GM18519 (cell line): ENCODE results near the gene MEX3D.
"Not testable (repeated sequence)": the region's sequence is repeated elsewhere in the genome, so short reads cannot be mapped to it uniquely, and the experiment has no call there.

Experiments
- ATAC-seq: cut with Tn5 transposase; IDR thresholded peaks from one replicate; pipeline ENCODE4 v1.9.1; 2021; ENCODE audit warnings: mild to moderate bottlenecking, moderate library complexity; ENCODE audit not compliant: unreplicated experiment, low FRiP score

Gene MEX3D

DNA sequence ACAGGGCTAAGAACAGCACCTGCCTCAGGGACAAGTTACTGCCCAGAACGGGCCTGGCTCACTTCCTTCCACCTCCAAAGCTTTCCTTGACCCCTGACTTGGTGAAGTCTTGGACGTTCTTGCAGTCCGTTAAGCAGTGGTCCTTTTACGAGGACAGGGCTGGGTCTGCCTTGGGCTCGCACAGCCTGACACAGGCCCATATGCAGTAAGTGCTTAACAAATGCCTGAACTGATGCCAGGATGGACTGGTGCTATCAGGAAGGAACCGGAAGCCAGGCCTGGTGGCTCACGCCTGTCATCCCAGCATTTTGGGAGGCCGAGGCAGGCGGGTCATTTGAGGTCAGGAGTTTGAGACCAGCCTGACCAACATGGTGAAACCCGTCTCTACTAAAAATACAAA is 46.1 kb downstream of the MEX3D start:
- ATAC-seq: no peak

DNA sequence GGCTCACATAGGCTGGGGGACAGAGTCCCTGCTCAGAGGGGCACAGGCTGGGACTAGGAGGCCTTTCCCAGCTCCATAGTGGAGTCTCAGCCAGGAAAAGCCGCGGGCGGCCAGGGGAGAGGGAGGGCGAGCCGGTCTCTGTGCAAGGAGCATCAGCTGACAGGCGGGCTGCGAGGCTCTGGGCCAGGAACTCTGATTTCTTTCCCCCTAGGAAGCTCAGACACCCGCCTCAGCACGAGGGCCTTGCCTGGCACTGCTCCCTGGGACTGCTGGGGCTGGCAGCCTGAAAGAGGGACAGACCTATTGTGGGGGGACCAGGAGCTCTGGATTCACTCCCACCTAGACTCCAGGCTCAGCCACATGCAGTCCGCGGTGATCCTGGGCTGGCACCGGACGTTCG is 46.5 kb downstream of the MEX3D start:
- no peak for ATAC-seq

DNA sequence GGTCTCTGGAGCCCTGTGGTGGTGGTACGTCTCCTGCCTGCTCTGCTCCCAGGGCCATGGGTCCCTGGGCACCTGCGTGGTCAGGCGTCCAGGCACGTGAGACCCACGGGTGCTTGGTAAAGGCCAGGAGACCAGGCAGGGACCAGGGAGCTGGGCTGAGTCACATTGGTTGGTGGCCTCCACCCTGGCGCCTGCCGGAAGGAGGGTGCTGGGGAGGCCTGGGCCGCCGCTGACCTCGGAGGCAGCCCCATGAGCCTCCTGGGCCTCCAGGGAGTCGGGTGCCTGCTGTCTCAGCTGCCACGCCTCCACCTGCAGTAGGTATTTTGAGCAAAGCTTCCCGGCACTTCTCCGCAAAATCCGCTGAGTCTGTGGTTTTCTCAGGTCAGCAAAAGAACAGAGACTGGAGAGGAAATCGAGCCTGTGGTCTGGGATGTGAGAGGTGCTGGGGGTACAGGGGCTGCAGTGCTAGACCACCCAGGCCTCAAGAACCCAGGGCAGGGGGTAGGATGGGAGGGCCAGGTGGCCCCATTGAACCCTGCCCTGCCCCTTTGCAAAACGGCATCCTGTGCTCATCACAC is 47.8 kb downstream of the MEX3D start:
- no peak for ATAC-seq

DNA sequence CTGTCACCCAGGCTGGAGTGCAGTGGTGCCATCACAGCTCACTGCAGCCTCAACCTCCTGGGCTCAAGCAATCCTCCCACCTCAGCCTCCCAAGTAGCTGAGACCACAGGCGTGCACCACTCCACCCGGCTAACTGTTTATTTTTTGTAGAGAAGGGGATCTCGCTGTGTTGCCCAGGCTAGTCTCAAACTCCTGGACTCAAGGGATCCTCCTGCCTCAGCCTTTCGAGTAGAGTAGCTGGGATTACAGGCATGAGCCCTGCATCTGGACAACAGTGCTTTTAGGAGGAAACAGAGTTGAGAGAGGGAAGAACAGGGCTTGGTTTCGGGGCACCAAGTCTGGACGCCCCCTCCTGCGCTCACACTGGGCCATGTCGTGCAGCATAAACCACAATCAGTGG is 48.3 kb downstream of the MEX3D start:
- ATAC-seq: not testable (repeated sequence)

DNA sequence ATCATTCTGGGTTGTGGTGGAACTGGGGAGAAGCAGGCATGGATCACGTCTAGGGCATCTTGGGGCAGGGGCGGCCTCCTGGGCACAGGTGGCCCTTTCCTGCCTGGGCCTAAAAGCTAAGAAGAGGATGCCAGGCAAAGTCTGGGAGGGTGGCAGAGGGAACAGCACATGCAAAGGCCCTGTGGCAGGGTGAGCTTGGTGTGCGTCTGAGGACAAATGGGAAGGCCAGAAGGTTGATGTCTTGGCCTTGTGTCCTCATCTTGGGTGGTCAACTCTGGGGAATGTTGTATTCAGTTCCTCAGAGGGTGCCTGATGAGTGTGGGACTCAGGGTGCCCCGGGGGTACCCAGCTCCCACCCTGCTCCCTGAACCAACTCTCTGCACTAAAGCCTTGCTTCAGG is 49.7 kb downstream of the MEX3D start:
- no peak for ATAC-seq

DNA sequence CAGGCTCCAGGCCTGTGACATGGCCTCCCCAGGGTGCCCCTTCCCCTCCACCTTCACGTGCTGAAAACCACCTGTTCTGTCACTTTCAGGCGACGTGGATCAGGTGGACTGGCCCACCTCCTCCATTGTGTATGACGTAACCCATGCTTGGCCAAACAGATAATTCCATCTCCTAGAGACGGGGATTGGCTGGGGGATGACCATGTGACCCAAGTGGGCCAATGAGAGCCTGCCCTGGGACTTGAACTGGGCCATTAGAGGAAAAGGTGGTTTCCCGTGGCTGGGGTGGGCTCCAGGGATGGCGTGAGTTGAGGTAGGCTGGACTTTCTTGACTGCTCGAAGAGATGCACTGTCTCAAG is 51.8 kb downstream of the MEX3D start:
- ATAC-seq: no peak

DNA sequence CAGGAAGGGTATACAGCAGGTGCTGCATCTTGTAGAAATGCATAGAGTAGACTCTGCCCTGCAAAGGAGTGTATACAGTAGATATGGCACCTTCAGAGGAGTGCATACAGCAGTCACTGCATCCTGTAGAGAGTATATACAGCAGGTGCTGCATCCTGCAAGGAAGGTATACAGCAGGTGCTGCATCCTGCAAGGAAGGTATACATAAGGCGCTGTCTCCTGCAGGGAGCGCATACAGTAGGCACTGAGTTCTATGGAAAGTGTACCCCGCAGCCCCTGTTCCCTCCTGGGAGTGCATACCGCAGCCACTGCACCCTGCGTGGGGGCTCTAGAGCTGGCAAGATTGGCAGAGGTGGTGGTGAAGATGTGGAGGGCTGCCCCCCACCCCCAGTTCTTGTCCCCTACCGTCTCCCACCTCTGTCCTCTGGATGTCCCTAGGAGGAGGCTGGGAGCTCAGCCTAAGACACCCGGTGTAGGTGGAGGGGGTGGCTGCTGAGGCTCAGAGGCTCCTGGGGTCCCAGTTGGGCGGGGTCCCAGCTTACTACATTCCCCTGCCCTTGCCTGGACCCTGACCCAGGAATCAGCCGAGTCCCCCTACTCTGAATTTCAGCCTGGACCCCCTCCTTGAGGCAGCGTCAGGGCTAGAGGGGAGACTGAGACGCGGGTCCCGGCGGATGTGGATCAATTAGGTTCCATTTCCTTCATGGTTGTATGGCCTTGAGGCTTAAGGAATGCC is 53.0 kb downstream of the MEX3D start:
- ATAC-seq: no peak

DNA sequence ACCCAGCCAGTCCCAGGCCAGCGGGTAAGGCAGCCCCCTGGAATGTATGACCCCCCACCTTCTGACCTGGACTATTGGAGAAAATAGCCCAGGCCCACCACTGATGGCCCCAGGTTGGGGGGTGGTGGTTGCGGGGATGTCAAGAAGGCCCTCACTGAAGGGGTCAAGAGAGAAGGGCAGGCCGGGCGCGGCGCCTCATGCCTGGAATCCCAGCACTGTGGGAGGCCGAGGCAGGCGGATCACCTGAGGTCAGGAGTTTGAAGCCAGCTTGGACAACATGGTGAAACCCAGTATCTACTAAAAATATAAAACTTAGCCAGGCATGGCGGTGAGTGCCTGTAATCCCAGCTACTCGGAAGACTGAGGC is 53.8 kb downstream of the MEX3D start:
- ATAC-seq: no peak

DNA sequence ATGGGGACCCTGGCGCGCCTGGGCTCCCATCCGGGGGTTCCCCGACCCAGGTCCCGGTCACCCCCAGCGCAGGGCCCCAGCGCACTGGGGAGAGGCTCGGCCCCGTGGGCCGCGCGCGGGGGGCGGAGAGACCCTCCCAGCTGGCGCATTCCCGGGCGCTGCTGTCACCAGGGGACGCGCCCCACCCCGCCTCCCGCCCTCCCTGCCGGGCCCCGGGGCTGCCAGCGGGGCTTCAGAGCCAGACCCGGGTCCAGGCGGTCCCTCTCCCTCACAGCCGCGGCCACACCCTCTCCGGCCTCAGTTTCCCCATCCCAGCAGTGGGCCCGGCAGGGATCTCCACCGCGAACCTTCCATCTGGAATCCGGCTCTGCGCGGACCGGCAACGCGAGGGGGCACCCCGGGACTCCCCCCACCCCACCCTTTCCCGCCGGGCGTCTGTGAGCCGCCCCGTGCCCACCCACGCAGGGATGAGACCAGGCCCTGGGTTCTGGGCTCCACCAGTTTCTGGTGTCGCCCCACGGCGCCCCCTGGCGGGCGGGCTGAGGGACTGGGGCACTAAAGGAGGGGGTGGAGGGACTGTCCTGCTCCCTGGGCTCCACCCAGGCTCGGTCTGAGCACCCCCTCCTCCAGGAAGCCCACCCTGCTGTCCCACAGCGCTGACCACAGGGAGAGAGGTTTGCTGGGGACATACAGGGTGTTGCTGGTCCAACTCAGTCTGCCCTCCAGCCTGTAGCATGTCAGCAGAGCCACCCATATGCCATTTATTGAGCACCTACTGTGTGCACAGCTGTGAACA is 54.4 kb downstream of the MEX3D start:
- no peak for ATAC-seq

DNA sequence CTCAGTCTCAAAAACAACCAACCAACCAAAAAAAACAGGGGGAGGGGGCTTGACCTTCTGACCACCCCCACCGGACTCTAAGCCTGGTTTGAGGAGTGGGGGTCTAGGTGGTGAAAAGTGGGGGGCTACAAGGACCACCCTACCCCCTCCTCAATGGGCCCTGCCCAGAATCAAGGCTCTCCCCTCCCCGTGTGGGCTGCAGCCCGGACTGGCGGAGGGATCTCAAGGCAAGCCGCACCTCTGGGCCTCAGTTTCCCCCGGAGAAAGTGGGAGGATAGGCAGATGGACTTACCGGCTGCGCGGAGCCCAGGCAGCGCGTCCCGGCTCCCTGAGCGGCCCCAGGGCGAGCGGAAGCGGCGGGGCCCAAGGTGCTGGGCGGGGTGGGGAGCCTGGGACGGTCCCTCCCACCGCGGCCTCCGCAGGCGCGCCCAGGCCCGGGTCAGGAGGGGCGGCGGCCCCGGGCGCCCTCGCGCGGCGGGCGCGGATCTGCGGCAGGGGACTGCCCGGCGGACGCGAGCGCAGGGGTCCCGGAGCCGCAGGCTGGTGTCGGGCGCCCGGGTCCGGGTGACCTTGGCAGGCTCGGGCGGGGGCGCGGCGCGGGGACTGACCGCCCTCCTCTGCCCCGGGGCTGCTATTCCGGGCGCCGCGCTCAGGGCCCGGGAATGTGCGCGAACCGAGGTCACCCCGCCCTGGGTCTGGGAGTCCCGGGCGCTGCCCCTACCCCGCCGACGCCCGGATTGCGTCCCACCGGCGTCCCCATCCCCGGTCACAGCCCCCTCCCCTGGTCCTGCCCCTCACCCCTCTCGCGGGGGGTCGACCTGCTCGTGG is 55.2 kb downstream of the MEX3D start, which contains the start of gene ADAMTSL5:
TSS of gene ADAMTSL5 (minus strand) at position 349 of the 828 bp plus-strand sequence. CDS start 2,076 bp downstream, outside the sequence.
- no peak for ATAC-seq

DNA sequence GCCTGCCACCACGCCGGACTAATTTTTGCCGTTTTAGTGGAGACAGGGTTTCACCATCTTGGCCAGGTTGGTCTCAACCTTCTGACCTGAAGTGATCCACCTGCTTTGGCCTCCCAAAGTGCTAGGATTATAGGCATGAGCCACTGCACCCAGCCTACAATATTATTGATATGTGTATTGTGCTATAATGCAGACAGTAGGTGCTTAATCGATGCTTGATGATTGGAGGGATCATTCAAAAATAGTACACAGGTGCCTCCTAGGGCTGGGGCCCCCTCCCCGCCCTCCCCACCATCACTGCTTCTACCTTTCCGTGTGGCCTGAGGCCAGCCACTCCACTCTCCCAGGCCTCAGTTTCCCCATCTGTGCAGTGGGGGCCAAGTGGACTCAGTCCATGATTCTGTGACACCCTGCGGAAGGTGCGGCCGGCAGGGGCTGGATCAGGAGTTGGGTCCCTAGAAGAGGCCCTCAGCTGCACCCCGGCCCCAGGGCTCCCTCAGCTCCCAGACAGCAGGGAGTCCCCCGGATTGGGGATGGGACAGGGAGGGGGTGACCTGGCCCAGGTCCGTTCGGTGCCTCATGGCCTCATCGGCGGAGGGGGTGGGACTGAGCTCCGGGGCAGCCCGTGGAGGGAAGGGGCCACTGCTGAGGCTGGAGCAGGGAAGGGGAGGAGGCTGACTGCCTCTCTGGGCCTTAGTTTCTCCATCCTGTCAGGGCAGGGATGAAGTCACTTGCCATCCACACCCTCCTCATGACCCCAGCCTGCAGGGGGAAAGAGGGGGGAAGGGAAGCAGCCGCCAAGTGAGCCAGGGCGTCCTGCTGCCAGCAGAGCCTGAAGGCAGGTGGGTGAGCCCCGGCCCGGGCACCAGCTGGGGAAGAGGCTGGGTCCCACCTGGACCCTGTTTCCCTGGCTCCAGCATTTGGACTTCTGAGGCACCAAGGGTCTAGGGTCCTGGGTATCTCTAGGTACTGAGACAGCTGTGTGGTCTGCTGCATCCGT is 56.5 kb downstream of the MEX3D start:
- ATAC-seq: no peak

DNA sequence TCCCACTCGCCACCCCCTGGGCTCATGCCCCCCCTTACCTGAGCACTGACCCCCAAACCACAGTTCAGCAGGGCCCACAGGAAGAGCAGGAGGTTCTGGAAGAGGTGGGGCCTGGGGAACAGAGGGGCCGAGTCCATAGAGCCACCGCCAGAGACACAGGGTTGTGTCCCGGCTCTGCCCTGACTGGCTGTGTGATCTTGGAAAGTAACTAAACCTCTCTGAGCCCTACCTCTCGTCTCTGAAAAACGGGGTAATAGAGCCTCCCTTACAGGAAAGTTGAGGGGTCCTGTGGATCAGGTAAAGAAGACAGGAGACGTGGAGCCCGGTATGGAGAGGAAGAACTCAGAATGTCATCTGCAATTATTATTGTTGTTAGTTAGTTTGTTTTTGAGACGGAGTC is 57.3 kb downstream of the MEX3D start:
- no peak for ATAC-seq

DNA sequence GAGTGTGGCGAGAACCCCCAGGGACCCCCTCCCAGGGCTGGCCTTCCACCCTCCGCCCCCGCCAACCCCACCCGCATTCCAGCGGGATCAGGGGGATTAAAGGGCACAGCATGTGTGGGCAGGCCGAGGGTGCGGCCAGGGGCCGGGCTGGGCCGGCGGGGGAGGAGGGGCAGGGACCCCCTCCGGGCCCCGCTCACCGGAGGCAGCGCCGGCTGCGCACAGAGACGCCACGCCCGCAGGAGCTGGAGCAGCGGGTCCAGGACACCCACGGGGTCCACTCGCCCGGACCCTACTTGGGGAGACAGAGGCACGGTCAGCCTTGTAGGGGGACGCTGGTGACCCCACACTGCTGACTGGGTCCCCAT is 57.7 kb downstream of the MEX3D start:
- ATAC-seq: no peak

DNA sequence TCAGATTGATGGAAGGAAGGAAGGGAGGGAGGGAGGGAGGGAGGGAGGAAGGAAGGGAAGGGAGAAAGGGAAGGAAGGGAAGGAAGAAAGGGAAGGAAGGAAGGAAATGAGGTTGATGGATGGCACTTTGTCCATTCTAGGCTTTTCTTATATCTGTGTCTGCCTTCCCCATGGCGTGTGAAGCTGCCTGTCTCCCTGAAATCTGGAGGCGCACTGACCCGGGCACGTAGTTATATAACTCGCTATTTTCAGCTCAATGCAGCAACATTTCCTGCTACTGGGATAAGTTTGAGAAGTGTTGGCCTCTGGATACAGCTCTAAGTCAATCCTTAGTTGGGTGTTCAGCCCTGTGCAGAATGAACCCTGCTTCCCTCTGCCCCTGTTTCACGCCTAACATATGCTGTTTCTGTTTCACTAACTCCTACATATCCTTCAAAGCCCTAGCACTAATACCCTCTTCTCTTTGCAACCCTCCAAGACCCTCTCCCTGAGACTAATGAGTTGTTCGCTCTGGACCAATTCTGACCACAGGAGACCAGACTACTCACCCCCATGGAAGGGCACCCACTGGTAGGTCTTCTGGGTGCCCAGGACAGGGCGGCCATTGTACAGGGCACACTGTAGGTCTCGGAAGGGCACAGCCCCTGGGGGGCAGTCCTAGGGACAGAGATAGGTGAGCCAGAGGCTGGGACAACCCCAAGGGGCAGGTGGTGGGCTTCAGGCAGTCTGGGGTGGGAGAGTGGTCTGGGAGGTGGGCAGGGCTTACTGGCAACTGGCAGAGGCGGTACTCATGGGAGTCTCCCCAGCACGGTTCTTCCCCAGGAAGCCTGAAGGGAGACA is 58.3 kb downstream of the MEX3D start:
- ATAC-seq: no peak

DNA sequence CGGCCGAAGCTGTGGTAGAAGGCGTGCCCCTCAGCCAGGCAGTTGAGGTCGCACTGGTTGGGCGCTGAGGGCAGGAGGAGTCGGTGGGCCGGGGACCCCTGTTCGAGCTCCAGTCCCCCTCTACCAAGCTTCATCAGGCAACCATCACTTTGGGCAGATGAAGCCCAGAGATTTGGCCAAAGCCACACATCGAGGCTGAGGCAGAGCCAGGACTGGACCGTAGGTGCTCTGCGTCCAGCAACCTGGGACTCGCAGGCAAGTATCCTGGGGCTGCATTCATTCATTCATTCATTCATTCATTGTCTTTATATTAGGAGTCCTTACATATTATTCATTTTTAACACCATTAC is 59.6 kb downstream of the MEX3D start:
- no peak for ATAC-seq

DNA sequence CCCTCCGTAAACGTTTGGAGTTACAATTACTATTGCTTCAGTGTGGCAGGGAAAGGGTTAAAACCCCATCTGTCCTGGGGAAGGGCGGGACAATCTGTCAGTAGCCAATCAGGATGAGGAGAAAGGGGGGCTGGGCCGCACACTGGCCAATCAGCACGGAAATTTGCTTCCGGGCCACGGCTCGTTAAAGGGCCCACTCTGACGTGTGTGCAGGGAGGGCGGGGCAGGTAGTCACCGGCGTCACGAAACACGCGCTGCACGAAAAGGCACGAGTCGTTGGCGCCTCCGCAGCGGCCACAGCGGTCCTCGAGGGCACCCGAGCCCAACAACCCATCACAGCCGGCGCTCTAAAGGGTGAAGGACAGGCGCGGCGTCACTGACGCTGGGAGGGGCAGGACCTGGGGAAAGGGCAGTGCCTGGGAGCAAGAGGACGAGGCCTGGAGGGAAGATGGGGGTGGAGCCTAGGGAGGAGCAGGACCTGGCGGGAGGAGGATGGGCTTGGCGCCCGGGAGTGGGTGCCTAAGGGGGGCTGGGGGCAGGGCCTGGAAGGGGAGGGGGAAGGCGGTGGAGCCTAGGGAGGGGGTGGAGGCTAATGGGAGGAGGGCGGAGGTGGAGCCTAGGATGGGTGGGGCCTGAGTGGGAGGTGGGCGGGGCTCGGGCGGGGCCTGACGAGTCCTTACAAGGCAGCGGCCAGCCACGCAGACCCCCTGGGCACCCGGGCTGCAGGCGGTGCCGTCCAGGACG is 60.2 kb downstream of the MEX3D start:
- no peak for ATAC-seq

DNA sequence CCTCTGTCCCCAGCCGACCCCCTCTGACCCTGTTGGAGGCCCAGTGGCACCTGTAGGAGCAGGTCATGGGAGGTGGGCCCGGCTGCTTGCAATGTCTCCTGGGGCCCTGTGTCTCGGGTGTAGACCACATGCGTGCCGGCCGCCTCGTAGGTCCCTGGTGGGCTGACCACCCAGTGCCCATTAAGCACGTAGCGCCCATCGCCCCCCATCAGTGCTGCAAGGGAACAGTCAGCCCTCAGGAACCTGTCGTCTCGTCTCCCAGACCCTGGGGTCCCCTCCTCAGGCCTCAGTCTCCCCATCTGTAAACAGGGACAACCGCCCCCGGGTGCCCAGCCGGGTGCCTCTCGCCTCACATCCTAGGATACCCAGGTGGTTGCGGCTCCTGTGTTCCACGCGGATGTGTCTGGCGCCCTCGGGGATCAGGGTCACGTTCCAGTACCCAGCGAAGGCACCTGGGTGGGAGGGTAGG is 60.9 kb downstream of the MEX3D start:
- no peak for ATAC-seq
